DMS 273 treated with DMSO at 0.1 percent for 48 hours (cell line): Measurements from ENCODE around the gene CSMD2.
A peak's percentile ranks its signal among the peaks of the same experiment; 100 is the strongest.

Experiments used
- DNase-seq: peaks from one replicate; lab custom pipeline; 2025; lab: John Stamatoyannopoulos, UW

Gene CSMD2

DNA sequence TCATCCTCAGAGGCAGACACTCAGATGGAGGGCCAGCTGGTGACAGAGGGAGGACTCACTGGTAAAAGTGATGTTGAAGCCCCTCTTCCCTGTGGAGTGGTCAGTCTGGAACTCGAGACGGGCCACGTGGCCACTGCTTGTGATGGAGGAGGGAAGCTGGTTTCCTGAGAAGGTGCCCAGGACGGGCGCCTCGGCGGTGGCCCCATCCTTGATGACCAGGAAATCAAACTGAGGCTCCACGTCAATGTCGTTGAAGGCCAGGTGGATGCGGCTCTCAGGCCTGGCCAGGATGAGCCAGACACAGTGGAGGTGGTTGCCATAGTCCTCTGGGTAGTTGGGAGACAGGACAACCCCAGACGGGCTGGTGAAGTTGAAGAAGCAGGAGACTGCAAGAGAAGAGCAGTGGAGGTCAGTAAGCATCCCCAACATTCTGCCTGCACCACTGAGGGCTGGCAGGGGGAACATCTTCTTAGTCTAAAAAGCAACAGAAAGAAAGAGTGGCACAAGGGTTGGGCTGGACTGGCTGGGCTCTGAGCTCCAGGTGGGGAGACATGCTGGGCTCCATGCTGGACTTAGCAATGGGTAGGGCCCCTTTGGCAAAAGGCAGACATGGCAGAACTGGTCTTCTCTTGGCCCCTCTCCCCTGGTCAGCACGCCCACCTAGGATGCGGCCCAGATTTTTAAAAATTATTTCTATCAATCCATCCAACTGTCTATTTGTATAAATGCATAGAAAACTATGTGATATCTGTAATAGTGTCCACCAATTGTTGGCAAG lies 421.6 kb downstream of the CSMD2 start:
- no peak for DNase-seq

- no peak for DNase-seq
Observed at GRCh38 chr1:33742663-33743062, 422.4 kb downstream of the CSMD2 start.

DNA sequence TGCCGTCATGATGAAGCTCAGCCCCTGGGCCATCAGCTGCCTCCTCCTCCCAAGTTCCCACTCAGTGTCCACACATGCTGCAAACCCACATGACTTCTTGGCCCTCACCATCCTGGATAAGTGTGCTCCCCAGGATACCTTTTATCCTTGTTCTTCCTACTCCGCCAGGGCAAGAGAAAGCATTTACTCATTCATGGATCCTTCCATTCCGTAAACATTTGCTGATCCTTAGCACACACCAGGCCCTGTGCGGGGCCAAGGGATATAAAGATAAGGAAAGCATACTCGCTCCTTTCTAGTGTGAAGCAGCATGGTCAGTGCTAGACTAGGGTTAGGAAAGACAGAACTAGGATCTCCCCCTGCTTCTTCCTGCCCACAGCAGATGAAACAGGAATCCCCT lies 423.3 kb downstream of the CSMD2 start:
- no peak for DNase-seq

GRCh38 chr1:33740040-33740744 lies 424.8 kb downstream of the CSMD2 start:
- DNase-seq: no peak

GRCh38 chr1:33738976-33739375 lies 426.1 kb downstream of the CSMD2 start:
- no peak for DNase-seq

DNA sequence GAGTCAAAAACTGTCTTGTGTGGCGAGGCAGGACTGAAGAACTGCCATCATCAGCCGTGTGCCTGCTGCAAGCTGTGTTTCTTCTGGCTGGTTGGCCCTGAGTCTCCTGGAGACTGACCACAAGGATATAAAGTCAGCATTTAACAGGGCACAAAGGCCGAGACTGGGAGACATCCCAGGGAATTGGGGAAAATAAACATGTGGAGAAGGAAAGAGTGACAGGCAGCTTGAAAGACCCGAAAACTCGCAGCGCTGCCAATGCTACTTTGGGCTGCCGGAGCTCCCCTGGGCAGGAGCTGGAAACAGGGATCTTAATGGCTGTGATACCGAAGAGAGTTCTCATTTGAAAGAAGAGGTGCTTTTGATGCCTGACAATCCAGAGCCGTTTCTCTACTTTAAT lies 426.5 kb downstream of the CSMD2 start:
- no peak for DNase-seq

- DNase-seq: no peak
Observed at GRCh38 chr1:33736496-33736895, 428.5 kb downstream of the CSMD2 start.

GRCh38 chr1:33735624-33736023 lies 429.4 kb downstream of the CSMD2 start:
- no peak for DNase-seq

DNA sequence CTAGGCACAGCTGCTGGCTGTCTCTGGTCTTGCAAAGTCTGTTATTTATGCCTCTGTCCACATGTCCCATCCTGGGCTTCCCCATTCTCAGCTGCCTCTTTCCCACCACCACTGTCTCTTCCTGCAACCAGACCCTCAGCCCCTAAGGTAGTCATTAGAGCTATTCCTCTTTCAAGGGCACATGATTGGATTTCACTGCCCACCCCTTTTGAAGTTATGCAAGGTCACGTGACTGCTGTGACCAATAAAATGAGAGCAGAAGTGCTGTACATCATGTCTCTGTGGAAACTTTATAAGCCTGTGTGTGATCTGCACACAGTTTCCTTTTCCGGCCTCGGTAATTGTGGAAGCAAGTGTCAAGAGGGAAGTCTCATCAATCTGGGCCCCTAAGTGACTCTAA lies 437.7 kb downstream of the CSMD2 start:
- no peak for DNase-seq

DNA sequence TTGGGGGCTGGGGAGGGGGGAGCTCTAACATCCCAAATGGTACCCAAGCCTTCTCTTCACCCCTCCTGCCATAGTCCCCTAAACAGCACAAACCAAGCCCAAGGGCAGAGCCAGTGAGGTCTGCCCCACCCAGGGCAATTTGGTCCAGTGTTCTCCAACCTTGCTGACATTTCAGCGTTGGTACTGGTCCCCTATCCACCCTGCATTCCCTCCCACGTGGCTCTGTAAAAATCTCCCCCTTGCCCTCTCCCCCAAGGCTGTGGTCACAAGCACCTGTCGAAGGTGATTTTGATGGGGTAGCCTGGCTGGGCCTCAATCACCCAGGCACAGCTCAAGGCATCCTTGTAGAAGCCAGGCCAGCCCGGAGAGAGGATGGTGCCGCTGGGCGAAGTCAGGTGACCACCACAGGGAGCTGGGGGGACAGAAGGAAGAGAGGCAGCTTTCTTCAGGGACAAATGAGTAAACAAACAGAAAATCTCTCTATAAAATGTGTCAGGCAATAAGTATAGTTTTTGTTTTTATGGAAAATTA lies 438.7 kb downstream of the CSMD2 start:
- DNase-seq: no peak

DNA sequence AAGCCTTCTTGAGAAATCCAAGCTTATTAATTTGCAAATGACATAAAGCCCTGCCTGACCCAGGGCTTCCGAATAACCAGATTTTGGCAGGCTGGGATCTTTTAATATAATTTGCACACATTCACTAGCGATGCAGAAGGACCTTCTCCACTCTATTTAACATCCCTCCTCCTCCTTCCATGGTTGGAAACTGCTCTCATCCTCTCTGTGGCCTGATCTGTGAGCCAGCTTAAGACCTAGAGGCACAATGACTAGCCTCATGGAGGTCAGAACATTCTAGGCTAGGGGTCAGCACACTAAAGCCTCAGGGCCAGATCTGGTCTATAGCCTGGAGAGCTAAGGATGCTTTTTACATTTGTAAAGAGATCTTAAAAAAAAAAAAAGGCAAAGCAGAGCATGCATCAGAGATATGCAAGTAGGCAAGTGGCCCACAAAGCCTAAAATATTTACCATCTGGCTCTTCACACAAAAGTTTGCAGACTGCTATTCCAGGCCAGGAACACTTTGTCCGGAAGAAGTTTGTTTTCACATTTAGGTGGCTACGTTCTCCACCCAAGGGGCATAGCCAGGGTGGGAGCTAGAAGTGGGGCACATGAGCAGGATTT lies 439.4 kb downstream of the CSMD2 start:
- no peak for DNase-seq

DNA sequence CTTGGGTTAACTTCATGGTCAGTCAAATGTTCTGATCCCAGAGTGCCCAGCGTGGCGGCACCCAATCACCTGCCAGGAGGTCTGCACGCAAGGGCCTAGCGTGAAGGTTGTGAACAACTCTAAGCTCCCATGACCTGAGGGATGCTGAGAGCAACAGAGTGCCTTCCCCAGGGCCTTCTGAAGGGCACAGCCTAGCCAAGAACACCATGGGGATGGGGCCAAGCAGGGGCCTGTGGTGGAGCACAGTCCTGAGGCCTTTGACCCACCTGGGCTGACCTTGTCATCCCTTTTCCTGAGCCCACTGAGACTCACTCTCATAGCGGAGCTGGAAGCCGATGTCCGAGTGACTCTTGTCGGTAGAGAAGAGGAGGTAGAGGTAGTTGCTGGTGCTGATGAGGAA lies 440.0 kb downstream of the CSMD2 start:
- DNase-seq: no peak

GRCh38 chr1:33724348-33724747 lies 440.7 kb downstream of the CSMD2 start:
- DNase-seq: no peak

DNA sequence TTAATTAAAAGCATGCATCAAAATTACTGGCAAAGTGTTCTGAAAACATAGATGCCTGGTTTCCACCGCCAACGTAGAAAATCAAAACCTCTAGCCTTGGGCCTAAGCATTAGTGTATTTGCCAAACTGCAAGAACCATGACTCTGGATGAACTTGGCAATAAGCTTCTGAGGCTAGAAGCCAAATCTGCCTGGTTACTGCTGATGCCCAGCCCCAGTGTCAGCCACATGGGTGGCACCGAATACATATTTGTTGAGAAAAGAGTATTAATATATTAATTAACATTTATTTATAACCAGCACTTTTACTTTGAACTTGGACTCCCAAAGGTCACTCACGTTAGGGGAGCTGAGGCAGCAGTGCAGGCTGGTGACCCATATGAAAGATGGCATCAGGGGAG lies 441.8 kb downstream of the CSMD2 start:
- DNase-seq: no peak

GRCh38 chr1:33721301-33721815 lies 443.7 kb downstream of the CSMD2 start:
- no peak for DNase-seq

DNA sequence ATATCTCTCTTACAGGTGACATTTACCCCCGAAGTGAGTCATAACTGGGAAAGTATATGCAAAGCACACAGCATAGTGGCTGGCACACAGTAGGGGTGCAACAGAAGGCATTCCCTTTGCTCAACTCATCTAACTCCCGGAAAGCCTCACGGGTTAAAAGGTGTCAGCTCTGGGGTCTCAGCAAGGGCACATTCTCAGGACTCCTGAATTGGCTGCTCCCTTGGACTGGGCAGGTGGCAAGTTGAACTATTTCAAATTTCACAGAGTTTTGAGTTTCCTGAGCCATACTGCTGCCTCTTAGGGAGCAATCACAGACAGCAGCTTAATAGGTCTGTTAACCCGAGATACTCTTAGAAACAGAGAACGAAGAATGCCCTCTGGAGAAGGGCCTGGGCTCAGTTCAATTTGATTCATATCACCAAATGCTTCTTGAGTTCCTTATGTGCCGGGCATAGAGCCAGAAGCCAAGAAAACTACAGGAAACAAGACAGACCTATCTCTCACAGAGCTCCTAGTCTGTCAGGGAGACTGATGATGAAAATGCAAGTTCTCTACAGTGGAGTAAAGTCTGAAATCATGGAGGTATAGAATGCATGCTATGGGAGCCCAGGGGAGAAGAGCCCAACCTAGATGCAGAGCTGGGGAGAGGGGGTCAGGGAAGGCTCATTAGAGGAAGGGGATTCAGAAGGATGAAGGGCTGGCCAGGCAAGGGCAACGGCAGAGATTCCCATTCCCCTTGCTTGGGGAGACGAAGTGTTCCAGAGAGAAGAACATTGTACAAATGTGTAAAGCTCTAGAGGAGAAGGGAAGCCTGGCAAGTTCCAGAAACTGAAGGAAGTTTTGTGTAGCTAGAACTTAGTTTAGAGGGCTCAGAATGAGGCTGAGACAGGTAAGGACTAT lies 445.0 kb downstream of the CSMD2 start:
- peak; percentile 20 for DNase-seq

GRCh38 chr1:33719326-33719725 lies 445.7 kb downstream of the CSMD2 start:
- DNase-seq: no peak

DNA sequence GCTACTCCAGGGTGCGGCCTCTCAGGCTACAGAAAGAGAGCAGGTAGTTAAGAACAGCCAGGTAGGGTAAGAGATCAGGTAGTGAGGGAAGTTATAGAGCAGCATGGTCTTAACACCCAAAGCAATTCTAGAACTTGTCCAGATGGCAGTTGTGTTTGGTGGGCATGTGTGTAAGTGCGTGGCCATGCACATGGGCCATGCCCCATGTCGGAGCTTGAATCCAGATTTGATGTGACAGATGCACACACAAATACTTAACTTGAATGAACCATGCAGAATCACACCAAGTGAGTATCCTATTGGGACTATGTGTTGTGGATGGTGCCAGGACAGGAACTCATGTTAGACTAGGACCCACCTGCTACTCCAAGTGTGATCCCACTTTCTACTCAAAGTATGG lies 446.8 kb downstream of the CSMD2 start:
- DNase-seq: no peak

GRCh38 chr1:33716976-33717688 lies 447.9 kb downstream of the CSMD2 start:
- no peak for DNase-seq

DNA sequence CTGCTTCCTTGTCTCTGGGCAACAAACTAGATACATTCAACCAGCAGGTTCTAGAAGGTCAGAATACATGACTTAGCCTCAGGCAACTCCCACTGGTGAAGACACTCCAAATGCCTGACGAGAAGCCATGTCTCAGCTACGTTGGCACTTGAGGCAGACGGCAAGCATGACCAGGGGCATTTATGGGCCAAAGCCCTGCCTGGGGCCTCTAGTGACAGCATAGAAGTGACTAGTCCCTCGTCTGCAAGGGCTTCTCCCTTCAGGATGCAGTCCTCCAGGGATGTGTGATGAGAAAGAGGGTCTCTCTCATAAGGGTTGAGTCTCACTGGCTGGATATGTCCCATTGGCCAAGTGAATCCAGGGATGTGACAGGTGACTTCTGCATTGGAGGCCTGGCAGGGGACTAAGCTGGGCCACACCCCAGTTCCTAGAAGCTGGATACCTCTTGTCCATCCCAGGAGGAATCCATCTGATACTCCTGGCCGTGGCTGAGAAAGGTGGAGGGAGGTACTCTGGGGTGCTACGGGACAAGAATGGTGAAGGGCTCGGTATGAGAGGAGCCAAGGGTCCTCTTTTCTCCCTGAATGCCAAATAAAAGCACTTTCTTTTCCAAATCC lies 449.7 kb downstream of the CSMD2 start:
- DNase-seq: no peak

GRCh38 chr1:33714421-33714820 lies 450.6 kb downstream of the CSMD2 start:
- DNase-seq: no peak
